IMR-90 (cell line): Measurements from ENCODE around the gene ANGEL1. TPM values are rescaled to one million over a fixed set of nuclear protein-coding genes. Genes with fewer than 3 reads are reported as not detected.

Source experiments
- ATAC-seq: fragments of 200-7000 bp; cut with Tn5 transposase; 2 replicates; pipeline ENCODE4 v1.9.1; 2020; ENCODE audit warnings: low read depth, mild to moderate bottlenecking, moderate library complexity
- BruUV-seq: library from RNA; stranded (reverse); fragments of 400-500 nt; replicated peaks from 2 replicates; lab custom pipeline; 2021; lab: Mats Ljungman, UMichigan
- CTCF ChIA-PET: fragments of 300-600 bp; formaldehyde crosslinking; extraction: SDS; loops from one replicate; lab custom pipeline; 2021; ENCODE audit warnings: antibody characterized with exemption; lab: Yijun Ruan, JAX
- POLR2A ChIA-PET: fragments of 300-600 bp; sonication (Branson Sonifier 250); formaldehyde crosslinking; loops from one replicate; lab custom pipeline; 2022; ENCODE audit warnings: antibody characterized with exemption; ENCODE audit not compliant: unreplicated experiment; lab: Charles Lee
- DNase-seq: peaks from one replicate; pipeline ENCODE4 v3.0.0; 2013
- H2AFZ ChIP-seq: replicated peaks from 2 replicates; pipeline ENCODE3; 2013; ENCODE audit warnings: low read length, mild to moderate bottlenecking; ENCODE audit not compliant: poor library complexity
- H2AK5ac ChIP-seq: 2 replicates; pipeline ENCODE4 v1.6.1; 2013; ENCODE audit warnings: low read depth, low read length, inconsistent platforms
- H2AK9ac ChIP-seq: replicated peaks from 2 replicates; pipeline ENCODE3; 2013; ENCODE audit warnings: mild to moderate bottlenecking, low read depth, low read length, moderate library complexity; ENCODE audit not compliant: poor library complexity
- H2BK120ac ChIP-seq: 2 replicates; pipeline ENCODE4 v1.6.1; 2013; ENCODE audit warnings: low read depth, low read length, inconsistent platforms
- H2BK15ac ChIP-seq: 3 replicates; pipeline ENCODE4 v1.6.1; 2013; ENCODE audit warnings: low read depth, low read length, inconsistent platforms
- H2BK20ac ChIP-seq: 2 replicates; pipeline ENCODE4 v1.6.1; 2013; ENCODE audit warnings: low read depth, mild to moderate bottlenecking, inconsistent platforms, low read length, moderate library complexity
- H2BK5ac ChIP-seq: 2 replicates; pipeline ENCODE4 v1.6.1; 2013; ENCODE audit warnings: mild to moderate bottlenecking, low read depth, low read length, inconsistent platforms; ENCODE audit not compliant: poor library complexity, severe bottlenecking
- H3K14ac ChIP-seq: replicated peaks from 2 replicates; pipeline ENCODE4 v1.6.1; 2013; ENCODE audit warnings: low read depth, low read length, inconsistent platforms
- H3K18ac ChIP-seq: 2 replicates; pipeline ENCODE4 v1.6.1; 2013; ENCODE audit warnings: low read depth, low read length, control low read depth
- H3K23ac ChIP-seq: 2 replicates; pipeline ENCODE4 v1.6.1; 2013; ENCODE audit warnings: low read depth, low read length, inconsistent platforms
- H3K27ac ChIP-seq: 2 replicates; pipeline ENCODE4 v1.5.1; 2013; ENCODE audit warnings: mild to moderate bottlenecking, control low read depth, low read length; ENCODE audit not compliant: insufficient read depth
- H3K27me3 ChIP-seq: 2 replicates; pipeline ENCODE4 v1.6.1; 2013; ENCODE audit warnings: low read length; ENCODE audit not compliant: control insufficient read depth, insufficient read depth
- H3K36me3 ChIP-seq: 2 replicates; pipeline ENCODE4 v1.6.1; 2013; ENCODE audit warnings: low read length, mixed read lengths; ENCODE audit not compliant: control insufficient read depth, insufficient read depth
- H3K4ac ChIP-seq: 2 replicates; pipeline ENCODE4 v1.6.1; 2013; ENCODE audit warnings: low read depth, low read length, inconsistent platforms
- H3K4me1 ChIP-seq: 2 replicates; pipeline ENCODE4 v1.6.1; 2013; ENCODE audit warnings: low read length, mixed read lengths; ENCODE audit not compliant: control insufficient read depth, insufficient read depth
- H3K4me2 ChIP-seq: 2 replicates; pipeline ENCODE4 v1.6.1; 2013; ENCODE audit warnings: low read depth, mild to moderate bottlenecking, control low read depth, low read length, moderate library complexity
- H3K4me3 ChIP-seq: 2 replicates; pipeline ENCODE4 v1.5.1; 2013; ENCODE audit warnings: low read depth, mild to moderate bottlenecking, control low read depth, low read length, moderate library complexity; ENCODE audit not compliant: insufficient read depth
- H3K56ac ChIP-seq: 2 replicates; pipeline ENCODE4 v1.6.1; 2013; ENCODE audit warnings: low read length, inconsistent platforms; ENCODE audit not compliant: insufficient read depth; ENCODE audit errors: extremely low read depth
- H3K79me1 ChIP-seq, 2 experiments: 2 replicates each; pipeline ENCODE4 v1.6.1; 2013; ENCODE audit warnings: low read length in 2 of 2, inconsistent platforms in 1 of 2, low read depth in 1 of 2
- H3K9ac ChIP-seq: 2 replicates; pipeline ENCODE4 v1.6.1; 2013; ENCODE audit warnings: low read depth, low read length, control low read depth
- H3K9me1 ChIP-seq: 2 replicates; pipeline ENCODE4 v1.6.1; 2013; ENCODE audit warnings: low read length, inconsistent platforms; ENCODE audit not compliant: insufficient read depth
- H3K9me3 ChIP-seq: 2 replicates; pipeline ENCODE4 v1.6.1; 2013; ENCODE audit warnings: low read length; ENCODE audit not compliant: control insufficient read depth, insufficient read depth
- H4K20me1 ChIP-seq: 2 replicates; pipeline ENCODE4 v1.6.1; 2013; ENCODE audit warnings: low read length, inconsistent platforms; ENCODE audit not compliant: insufficient read depth
- H4K5ac ChIP-seq: 2 replicates; pipeline ENCODE4 v1.6.1; 2013; ENCODE audit warnings: mild to moderate bottlenecking, low read depth, low read length, control low read depth
- H4K8ac ChIP-seq, 2 experiments: 2 replicates each; pipeline ENCODE4 v1.6.1; 2013; ENCODE audit warnings: low read depth in 2 of 2, low read length in 2 of 2, control low read depth in 1 of 2, inconsistent platforms in 1 of 2
- H4K91ac ChIP-seq: 2 replicates; pipeline ENCODE4 v1.6.1; 2013; ENCODE audit warnings: low read depth, low read length, inconsistent platforms; ENCODE audit not compliant: insufficient read depth
- CHD1 ChIP-seq: IDR thresholded peaks from 2 replicates; pipeline ENCODE4 v1.6.1; 2012; ENCODE audit warnings: low read depth, low read length, improper control_type of control experiment
- RCOR1 ChIP-seq: IDR thresholded peaks from 2 replicates; pipeline ENCODE4 v1.6.1; 2012; ENCODE audit warnings: mild to moderate bottlenecking, low read length, improper control_type of control experiment; ENCODE audit not compliant: insufficient replicate concordance
- WGBS, 2 experiments: methylation state at CpG; one replicate each; pipeline versions ENCODE4 v1.1.5 to v1.1.7; 2013; ENCODE audit warnings: missing lambda C conversion rate in 2 of 2; ENCODE audit not compliant: insufficient read length in 1 of 2; ENCODE audit errors: extremely low coverage in 2 of 2; 5-methylcytosine and 5-hydroxymethylcytosine counted together
- dilution Hi-C: fragments of 300-500 bp; cut with HindIII; formaldehyde crosslinking; loops from one replicate; pipeline ENCODE4 v1.14.3; 2018; ENCODE audit warnings: low sequenced_read_pairs; ENCODE audit not compliant: unreplicated experiment
- in situ Hi-C: fragments of 300-500 bp; cut with MboI; formaldehyde crosslinking; loops from 3 replicates; pipeline ENCODE4 v1.14.3; 2019; ENCODE audit warnings: low sequenced_read_pairs, inconsistent platforms, mixed read lengths
- intact Hi-C: fragments of 100-400 bp; cut with micrococcal nuclease; formaldehyde crosslinking; loops from 2 replicates; pipeline ENCODE4 v1.10.0; 2022
- polyA plus RNA-seq, 3 experiments: library from polyadenylated mRNA; depleted of rRNA; stranded (reverse); fragments of >200 nt; gene quantifications; 2 replicates each; pipeline ENCODE4 v1.2.3, GENCODE V29; 2012; ENCODE audit warnings: low replicate concordance in 1 of 3
- total RNA-seq: library from RNA; depleted of rRNA; stranded (reverse); fragments of >200 nt; gene quantifications from 2 replicates; pipeline ENCODE4 v1.2.3, GENCODE V29; 2012
- TF ChIP-seq, protein P1 (sequence below): fragments of 150-350 bp; IDR thresholded peaks from 2 replicates; pipeline ENCODE4 v1.6.1; 2017; ENCODE audit warnings: mild to moderate bottlenecking, antibody characterized with exemption, low read length, low read depth

The ANGEL1 gene
- total and polyA plus RNA-seq, 2 of the 4 experiments (the other 2 are of a cell fraction), result 4.1 to 10.0 TPM

DNA sequence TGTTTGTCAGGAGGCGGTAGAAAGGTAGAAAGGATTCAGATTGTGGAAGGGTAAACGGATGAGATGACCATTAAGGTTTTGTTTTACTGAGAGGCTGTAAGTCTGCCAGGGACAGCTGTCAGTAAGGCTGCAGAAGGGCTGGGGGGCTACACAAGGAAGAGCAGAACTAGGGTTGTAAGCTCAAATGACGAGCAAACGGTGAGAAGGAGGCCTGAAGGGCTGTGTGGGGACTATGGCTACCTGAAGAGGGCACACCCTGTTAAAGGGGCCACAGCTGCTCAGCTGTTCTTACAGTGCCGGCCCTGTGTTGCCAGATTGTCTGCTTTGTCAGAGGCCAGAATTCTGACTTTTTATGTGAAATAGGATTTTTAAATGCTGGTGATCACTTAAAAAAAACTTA lies 32.3 kb downstream of the ANGEL1 start:
- Histone ChIP-seq H3K79me1 (no peaks in the 10 kb centered on the region), H3K27ac (no peak overlapping the region), H3K23ac (no peak overlapping the region), H3K9me3 (no peaks in the 10 kb centered on the region), H3K36me3 (peaks cover 8% of the 10 kb centered on the region; the same call in 1 of the 2 replicates), H3K4ac (no peak overlapping the region), H2BK20ac (no peak overlapping the region), H2BK15ac (no peak overlapping the region), H3K9ac (no peak overlapping the region), H4K20me1 (no peaks in the 10 kb centered on the region), H3K9me1 (peaks cover 2% of the 10 kb centered on the region; the same call in 1 of the 2 replicates), H4K8ac (no peak overlapping the region), H2AK9ac (no peak overlapping the region), H3K14ac (no peak overlapping the region), H2AFZ (no peak overlapping the region), H2AK5ac (no peak overlapping the region), H3K27me3 (no peaks in the 10 kb centered on the region), H3K4me2 (no peak overlapping the region), H2BK120ac (no peak overlapping the region), H2BK5ac (no peak overlapping the region), H4K5ac (no peak overlapping the region), H3K56ac (no peak overlapping the region), H3K4me1 (peaks cover 4% of the 10 kb centered on the region; the same call in 1 of the 2 replicates), H3K4me3 (no peak overlapping the region), H3K18ac (no peak overlapping the region), H4K91ac (no peak overlapping the region)
- BruUV-seq, result no TSS peak
- DNase-seq, result no peak
- ATAC-seq, result no peak
- WGBS, 2 experiments, result 100% methylated on average over 1 of the region's 5 CpGs; no CpG with 5 or more reads in 1 of the 2 experiments
- ChIA-PET POLR2A (interaction anchor here (0.5 kb wide), 1 partner anchor 130 kb away, joined by 8 read pairs; no protein-coding TSS in a partner anchor), CTCF (interaction anchor here (1.2 kb wide), 1 partner anchor 15 kb away, joined by 3 read pairs; no protein-coding TSS in a partner anchor)
- dilution Hi-C loops, result no loop called here
- in situ Hi-C loops, result loop anchor here (5.0 kb wide), 1 partner anchor 63 kb away; no protein-coding TSS in a partner anchor
- intact Hi-C loops, result no loop called here
- TF ChIP-seq CHD1 (no peak), RCOR1 (no peak)
- TF ChIP-seq, protein P1, sequence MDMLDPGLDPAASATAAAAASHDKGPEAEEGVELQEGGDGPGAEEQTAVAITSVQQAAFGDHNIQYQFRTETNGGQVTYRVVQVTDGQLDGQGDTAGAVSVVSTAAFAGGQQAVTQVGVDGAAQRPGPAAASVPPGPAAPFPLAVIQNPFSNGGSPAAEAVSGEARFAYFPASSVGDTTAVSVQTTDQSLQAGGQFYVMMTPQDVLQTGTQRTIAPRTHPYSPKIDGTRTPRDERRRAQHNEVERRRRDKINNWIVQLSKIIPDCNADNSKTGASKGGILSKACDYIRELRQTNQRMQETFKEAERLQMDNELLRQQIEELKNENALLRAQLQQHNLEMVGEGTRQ, result no peak
